GM12865 (cell line): ENCODE results near the gene PPP3CA.

Experiments
- DNase-seq: peaks from one replicate; pipeline ENCODE4 v3.0.0; 2010; ENCODE audit warnings: low read depth
- H3K4me3 ChIP-seq: 2 replicates; pipeline ENCODE4 v1.5.1; 2011; ENCODE audit warnings: mild to moderate bottlenecking, low read depth, low read length, control low read depth
- CTCF ChIP-seq: IDR thresholded peaks from 2 replicates; pipeline ENCODE4 v1.5.1; 2011; ENCODE audit warnings: low read length, control low read depth, low read depth, inconsistent platforms; ENCODE audit not compliant: insufficient read depth; ENCODE audit errors: missing control alignments

PPP3CA gene

GRCh38 chr4:101274888-101275752 is 72.2 kb downstream of the PPP3CA start:
- H3K4me3 ChIP-seq = no peak overlapping the region
- no peak for DNase-seq
- TF ChIP-seq CTCF = no peak

DNA sequence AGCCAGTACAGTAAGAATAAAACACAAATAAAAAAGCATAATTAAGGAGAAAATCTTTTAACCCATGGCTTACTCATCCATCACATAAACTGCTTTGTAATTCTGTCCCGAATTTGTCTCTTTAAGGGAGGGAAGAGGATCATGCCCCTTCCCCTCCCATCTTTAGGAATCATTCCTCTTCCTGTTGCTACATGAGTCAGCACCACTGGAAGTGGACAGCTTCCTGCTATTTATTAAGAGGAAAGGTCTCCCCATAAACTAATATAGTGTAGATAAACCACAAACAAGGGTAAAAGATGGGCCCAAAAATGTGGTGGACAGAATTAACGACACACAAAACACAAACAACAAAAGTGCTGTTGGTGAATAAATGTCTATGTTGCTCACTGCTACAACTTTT is 75.8 kb downstream of the PPP3CA start:
- no peak overlapping the region for H3K4me3 ChIP-seq
- no peak for DNase-seq
- TF ChIP-seq CTCF = no peak

DNA sequence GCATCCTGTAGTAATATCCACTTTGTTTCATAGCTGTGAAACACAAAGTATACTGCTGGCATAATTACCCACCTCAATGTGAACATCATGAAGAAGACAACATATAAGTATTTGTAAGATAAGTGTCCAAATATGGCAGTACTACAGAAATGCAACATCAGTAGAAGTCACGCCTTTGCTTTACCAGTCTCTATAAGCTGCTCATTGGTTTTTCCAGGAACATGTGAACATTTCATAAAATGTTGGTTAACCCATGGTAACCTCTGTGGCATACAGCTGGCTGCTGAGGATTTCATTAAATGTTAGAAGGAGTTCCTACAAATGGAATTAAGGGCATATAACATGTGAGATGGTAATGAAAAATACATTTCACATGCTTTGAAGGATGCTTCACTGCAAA is 77.6 kb downstream of the PPP3CA start:
- no peak overlapping the region for H3K4me3 ChIP-seq
- no peak for DNase-seq
- no peak for TF ChIP-seq CTCF

- TF ChIP-seq CTCF = no peak
- H3K4me3 ChIP-seq = no peak overlapping the region
- DNase-seq = no peak
These were observed 81.5 kb downstream of the PPP3CA start for GRCh38 chr4:101265816-101266172.

DNA sequence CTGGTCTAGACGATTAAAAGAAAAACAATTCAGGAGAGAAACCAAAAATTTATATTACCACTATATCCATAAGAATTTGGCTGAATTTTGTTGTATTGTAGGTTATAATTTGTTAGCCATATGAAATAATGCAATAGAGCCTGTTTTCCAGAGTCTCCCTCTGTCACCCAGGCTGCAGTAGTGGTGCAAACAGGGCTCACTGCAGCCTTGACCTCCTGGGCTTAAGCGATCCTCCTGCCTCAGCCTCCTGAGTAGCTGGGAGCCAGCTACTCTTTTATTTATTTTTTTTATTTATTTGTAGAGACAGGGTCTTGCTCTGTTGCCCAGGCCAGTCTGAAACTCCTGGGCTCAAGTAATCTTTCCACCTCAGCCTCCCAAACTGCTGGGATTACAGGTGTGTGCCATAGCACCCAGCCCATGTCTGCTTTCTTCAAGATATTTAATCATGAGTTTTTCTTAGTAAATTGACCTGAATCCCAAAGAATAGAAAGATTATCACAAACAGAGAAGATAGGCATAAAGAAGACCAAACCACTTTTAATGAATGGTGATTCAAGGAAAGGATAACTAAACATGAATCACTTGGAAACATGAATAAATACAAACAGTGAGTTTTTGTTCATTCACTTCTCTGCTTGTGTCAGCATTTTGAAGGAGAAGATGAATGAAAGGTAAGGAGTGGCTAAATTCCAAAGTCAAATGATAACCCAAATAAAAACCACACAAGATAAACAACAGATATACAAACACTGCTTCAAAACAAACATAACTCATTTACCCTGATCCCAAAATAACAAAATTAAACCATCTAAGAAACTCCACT is 82.1 kb downstream of the PPP3CA start:
- TF ChIP-seq CTCF = no peak
- H3K4me3 ChIP-seq = no peak overlapping the region
- no peak for DNase-seq

- TF ChIP-seq CTCF = no peak
- no peak for DNase-seq
- no peak overlapping the region for H3K4me3 ChIP-seq
These were observed 82.8 kb downstream of the PPP3CA start for GRCh38 chr4:101264512-101264911.
